Stimulated activated CD4-positive, alpha-beta T cell treated with anti-CD3 and anti-CD28 coated beads, Interleukin-12 subunit alpha, Interleukin-12 subunit beta, amount 100 ng/mL, for 24 hours (primary cell): ENCODE results near the gene MED8.

Experiments
- DNase-seq, 2 experiments: peaks; one replicate each; pipeline ENCODE4 v3.0.0-alpha.2; 2020; ENCODE audit warnings: low read depth in 2 of 2

MED8 gene

DNA sequence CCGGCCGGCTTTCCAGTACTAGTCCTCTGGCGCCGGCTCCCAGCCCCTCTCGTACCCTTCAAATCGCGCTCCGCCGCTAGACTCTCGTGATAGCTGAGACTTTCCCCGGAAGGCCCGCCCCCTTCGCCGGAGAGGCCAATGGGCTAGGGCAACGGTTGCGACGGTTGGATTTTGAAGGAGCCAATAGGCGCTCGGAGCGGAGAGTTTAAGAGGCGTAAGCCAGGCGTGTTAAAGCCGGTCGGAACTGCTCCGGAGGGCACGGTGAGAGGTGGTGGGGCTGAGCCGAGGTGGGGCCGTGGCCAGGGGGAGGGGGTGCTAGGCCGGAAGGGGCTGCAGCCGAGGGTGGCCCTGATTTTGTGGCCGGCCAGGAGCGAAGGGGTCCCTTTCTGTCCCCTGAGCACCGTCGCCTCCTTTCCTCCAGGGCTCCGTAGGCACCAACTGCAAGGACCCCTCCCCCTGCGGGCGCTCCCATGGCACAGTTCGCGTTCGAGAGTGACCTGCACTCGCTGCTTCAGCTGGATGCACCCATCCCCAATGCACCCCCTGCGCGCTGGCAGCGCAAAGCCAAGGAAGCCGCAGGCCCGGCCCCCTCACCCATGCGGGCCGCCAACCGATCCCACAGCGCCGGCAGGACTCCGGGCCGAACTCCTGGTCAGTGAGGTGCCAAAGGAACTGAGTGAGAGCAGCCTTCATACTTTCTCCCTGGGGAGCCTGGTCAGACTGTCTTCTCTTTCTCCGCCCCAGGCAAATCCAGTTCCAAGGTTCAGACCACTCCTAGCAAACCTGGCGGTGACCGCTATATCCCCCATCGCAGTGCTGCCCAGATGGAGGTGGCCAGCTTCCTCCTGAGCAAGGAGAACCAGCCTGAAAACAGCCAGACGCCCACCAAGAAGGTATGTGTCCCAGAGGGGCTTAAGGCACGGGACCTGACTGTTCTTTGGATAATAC lies 30.6 kb downstream of the MED8 start, which contains the start of gene CDC20:
Gene CDC20, plus strand, starts transcription at position 236 of the 948 bp plus-strand sequence. Its CDS starts 235 bp downstream, at position 471.
- peak; percentile 99 for DNase-seq

DNA sequence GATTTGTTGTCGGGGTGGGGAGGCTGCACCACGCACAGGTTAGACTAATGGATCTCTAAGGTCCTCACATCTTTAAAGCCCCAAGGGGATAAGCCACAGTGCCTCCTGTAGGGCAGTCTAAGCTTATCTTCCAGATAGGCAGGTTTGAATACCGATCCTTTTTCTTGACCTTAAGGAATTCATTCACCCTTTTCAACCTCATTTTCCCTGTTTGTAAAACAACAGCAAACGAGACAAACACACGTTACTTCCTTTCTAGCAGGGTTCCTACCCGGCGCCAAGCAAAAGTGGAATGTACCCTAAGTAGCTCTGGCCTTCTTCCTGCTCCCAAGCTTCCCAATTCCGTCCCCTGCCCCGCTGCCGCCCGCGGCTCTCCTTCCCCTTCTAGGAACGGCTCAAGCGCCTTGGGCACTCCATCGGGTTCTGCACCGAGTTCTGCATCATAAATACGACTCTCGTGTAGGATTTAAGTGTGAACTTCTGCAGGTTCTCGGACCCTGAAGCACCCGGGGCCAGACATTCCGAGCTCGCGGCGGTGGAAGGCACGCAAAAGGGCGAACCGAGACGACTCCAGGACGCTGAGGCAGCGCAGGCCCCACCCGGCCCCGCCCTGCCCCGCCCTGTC lies 31.4 kb downstream of the MED8 start:
- DNase-seq, result no peak

DNA sequence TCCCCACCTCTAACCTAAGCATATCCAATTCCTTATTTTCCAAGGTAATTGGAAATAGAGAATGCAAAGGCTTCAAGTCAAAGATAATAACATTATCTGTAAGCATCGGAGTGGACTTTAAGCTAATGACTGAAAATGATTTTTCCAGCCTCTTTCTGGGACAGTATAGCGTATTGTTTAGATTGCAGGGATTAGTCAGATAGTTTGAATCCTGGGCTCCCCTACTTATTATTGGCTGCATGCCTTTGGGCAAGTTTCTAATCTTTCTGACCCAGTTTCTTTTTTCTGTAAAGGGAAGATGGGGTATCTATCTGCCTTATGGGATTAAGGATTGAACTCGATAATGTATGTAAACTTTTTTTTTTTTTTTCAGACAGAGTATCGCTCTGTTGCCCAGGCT lies 32.3 kb downstream of the MED8 start:
- DNase-seq, result no peak

DNA sequence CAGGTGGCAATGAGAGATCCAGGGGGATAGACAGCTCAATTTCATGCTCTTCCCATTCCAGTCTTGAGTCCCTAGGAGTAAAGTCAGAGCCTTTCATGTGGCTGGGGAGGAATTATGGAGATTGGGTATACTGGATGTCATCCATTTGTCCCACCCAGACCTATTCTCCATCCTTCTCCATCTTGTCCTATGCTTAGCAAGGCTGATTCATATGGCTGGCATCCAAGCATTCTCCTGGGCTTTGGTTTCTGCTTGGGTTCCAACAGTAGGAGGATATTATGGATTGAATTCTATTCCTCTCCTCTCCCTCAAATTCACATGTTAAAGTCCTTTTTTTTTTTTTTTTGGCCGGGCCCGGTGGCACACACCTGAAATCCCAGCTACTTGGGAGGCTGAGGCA lies 34.7 kb downstream of the MED8 start:
- DNase-seq, result no peak

DNA sequence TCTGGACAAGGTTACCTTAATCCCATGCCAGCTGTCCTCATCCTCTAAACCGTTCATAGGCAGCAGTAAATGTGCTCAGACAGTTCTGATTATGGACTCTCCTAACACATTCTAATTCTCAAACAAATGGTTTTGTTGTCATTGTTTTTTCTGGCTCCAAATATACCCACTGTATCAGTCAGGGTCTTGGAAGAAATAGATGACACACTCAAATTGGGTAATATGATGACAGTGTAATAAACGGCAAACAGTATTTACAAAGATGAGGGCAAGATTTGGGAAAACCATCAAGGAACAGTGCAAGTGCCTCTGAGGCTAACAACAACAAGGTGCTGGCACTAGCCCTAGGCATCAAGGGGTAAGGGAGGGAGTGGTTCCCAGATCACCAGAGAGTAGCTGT lies 35.1 kb downstream of the MED8 start:
- DNase-seq, result no peak

DNA sequence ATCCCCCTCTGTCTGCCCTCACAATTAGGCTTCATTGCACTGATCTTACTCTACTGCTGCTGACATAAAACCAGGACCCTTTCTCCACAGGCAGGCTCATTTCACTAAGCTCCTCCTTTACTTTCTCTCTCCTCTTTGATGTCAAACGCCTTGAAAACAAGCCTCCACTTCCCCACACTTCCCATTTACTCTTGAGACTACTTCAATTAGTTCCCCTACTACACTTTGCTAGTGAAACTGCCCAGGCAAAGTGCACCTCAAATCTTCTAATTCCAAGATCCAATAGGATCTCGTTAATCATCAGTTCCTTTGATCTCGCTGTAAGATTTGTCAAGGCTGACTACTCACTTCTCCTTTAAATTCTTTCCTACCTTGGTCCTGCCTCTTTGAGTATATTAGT lies 36.7 kb downstream of the MED8 start:
- no peak for DNase-seq

DNA sequence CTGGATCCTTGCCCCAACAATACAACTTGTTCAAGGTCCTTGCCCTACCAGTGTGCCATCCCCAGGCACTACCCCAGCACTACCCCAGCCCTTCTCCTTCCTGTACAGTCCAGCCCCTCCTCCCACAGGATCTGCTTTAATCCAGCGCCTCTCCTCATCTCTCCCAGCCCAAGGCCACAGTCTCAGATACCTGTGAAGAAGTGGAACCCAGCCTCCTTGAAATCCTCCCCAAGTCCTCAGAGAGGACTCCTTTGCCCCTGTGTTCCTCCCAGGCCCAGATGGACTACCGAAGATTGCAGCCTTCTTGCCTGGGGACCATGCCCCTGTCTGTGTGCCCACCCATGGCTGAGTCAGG lies 37.3 kb downstream of the MED8 start:
- DNase-seq, result no peak

DNA sequence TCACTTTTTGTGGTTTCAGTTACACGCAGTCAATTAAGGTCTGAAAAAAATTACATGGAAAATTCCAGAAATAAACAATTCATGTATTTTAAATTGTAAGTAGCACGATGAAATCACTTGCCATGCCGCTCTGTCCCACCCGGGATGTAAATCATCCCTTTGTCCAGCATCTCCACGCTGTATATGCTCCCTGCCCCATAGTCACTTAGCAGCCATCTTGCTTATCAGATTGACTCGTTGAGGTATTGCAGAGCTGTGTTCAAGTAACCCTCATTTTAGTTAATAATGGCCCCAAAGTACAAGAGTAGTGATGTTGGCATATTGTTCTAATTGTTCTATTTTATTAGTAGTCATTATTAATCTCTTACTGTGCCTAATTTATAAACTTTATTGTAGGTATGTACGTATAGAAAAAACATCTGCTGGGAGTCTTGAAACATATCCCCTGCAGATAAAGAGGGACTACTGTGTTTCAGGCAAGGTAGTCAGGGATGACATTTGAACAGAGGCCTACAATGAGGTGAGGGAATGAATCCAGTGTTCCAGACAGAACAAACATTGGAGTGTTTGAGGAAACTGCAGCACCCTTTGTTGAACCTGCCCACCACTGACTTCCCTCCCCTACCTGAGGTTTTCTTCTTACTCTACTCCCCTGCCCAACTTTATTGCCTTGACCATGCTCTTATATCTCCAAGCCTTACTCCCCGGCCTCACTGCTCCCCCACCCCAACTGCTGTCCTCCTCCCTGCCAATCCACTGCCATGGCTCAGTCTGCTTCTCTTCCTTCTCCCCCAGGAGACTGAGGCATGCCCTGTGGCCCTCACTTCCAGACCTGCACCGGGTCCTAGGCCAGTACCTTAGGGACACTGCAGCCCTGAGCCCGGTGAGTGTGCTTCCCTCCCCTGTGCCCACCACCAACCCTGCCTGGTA lies 37.9 kb downstream of the MED8 start:
- no peak for DNase-seq

DNA sequence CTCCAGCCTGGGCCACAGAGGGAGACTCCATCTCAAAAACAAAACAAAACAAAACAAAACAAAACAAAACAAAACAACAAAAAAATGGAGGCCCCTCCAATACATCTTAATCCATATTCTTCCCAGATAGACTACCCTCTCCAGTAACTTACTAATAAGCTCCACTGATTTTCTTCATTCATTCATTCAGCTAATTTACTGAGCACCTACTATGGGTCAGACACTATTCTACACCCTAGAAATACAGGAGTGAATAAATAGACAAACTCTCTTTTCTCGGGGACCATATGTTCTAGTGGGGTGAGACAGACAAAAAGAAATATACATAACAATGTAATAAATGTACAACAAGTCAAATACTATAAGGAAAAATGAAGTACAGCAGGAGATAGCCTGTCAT lies 38.6 kb downstream of the MED8 start:
- DNase-seq, result no peak

DNA sequence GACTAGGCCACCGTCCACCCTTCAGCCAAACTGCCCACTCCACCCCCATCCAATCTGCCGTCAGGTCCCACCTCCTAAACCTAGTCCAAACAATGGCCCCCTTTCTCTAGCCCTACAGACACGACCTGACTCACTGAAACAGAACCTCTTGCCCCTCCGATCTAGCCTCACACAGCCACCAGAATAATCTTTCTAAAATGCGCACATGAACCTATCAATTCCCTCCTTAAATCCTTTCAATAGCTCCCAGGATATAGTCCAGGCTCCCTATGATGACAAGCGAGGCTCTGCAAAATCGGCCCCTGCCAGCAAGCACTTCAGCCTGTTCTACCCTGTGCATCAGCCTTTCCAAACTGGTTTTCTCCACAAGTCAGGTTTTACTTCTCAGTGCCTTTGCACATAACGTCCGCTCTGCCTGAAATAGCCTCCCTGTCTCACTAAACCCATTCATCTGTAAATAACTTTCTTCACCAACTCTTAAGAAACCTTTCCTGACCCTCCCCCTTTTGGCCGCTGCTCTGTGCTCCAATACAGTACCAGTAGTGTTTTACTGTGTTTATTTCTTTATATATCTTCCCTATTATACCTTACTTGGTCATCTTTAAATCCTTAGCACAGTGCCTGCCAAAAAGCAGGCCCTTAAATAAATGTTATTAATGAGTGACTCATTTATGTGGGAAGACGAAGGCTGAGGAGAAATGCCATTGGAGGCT lies 39.9 kb downstream of the MED8 start:
- no peak for DNase-seq

DNA sequence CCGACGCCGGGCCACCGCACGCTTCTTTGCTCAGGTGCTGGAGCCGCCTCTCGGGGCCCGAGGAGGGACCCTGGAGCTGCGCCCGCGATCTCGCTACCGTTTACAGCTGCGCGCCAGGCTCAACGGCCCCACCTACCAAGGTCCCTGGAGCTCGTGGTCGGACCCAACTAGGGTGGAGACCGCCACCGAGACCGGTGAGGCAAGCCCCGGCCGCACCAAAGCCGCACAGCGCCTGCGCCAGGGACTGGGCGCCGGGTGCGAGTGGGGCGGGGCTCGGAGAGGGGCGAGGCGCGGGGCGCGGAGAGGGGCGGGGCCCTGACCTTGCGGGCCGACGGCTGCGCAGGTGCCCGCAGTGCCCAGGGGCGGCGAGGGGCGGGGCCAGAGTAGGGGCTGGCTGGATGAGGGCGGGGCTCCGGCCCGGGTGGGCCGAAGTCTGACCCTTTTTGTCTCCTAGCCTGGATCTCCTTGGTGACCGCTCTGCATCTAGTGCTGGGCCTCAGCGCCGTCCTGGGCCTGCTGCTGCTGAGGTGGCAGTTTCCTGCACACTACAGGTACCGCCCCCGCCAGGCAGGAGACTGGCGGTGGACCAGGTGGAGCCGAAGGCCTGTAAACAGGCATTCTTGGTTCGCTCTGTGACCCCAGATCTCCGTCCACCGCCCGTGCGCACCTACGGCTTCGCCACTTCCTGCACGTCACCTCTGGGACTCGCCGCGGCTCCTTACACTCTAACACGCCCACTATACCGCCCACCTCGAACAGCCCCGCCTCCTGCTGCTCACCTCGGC lies 40.6 kb downstream of the MED8 start:
- no peak for DNase-seq

DNA sequence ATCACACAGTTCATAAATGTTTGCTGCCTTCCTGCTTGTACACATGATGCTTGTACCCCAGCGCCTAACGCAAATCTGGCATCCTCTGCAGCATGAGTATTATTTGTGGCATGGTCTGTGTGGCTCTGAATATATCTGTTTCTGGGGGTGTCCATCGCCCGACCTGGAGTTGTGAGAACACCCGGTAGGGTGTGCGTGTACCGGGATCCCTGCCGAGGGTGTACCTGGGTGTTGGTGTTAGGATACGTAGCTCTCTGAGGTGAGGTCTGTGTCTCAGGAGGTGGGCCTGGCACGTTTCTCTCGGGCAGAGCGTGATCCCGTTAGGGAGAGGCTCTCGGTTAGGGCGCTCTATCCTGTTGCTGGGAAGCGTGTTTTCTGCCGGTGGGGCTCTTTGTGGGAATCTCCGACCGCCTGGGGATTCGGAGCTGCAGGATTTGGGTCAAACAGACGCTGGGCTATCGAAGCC lies 41.2 kb downstream of the MED8 start:
- no peak for DNase-seq

DNA sequence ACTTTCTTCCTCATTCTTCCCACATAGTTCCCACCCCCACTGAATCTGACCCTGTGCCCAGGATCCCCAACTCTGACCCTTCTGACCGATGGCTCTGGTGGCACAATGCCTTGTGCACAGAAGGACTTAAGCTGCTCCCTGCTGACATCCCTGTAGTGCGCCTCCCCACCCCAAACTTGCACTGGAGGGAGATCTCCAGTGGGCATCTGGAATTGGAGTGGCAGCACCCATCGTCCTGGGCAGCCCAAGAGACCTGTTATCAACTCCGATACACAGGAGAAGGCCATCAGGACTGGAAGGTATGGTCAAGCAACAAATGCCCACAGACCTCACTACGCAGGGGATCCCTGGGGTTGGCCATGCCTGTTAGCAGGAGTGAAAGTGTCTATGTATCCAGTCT lies 43.0 kb downstream of the MED8 start:
- DNase-seq, result no peak

DNA sequence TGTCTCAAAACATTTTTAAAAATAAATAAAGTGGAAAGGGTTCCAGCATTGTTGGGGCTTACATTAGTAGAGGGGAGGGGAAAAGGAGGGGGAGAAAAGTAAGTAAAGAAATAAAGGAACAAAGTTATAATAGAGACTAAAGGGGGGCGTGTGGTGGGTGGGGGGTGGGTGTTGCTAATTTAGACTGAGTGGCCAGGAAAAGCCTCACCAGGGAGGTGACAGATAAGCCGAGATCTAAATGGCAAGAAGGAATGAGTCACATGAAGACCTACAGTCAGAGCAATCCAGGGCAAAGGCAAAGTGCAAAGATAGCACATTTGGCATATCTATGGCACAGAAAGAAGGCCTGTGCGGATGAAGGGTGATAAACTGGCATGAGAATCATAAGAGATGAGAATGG lies 44.5 kb downstream of the MED8 start:
- no peak for DNase-seq

DNA sequence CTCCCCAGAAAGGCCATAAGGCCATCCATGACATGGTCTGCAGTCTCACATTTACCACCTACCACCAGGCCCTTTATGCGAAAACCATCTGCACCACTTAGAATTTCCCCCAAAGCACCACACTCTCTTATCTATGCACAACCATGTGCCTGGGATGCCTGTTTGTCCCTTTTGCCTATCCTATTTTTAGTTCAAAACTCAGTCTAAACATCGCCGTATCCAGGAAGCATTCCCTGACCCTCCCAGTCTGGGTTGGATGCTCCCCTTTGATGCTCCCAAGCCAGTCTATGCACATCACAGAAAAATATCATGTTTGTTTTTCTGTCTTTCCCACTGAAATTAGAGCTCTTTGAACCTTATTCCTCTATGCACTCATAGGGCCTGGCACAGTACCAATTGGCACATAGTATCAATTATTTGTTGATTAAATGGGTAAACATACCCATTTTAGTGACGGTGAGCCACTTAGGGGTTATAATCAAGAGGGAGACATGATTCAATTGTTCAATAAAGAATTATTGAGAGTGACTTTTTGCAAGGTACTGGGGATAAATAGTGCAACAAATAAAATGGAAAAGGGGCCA lies 45.2 kb downstream of the MED8 start:
- DNase-seq, result no peak

DNA sequence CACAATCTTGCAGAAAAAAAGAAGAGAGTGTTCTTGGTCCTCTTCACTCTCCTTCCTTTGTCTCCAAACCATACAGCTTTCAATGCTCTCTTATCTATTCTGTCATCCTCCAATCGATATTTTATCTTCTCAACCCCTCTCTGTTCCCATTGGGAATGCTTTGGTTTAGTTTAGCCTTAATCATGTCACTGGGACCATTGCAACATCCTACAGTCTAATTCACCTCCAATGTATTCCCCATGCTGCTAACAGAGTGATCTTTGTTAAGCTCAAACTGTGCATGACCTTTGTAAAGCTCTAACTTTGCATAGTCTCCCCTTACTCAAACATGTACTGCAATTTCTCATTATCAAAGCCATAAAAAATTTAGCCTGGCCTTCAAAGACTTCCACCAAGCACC lies 49.0 kb downstream of the MED8 start:
- no peak for DNase-seq

DNA sequence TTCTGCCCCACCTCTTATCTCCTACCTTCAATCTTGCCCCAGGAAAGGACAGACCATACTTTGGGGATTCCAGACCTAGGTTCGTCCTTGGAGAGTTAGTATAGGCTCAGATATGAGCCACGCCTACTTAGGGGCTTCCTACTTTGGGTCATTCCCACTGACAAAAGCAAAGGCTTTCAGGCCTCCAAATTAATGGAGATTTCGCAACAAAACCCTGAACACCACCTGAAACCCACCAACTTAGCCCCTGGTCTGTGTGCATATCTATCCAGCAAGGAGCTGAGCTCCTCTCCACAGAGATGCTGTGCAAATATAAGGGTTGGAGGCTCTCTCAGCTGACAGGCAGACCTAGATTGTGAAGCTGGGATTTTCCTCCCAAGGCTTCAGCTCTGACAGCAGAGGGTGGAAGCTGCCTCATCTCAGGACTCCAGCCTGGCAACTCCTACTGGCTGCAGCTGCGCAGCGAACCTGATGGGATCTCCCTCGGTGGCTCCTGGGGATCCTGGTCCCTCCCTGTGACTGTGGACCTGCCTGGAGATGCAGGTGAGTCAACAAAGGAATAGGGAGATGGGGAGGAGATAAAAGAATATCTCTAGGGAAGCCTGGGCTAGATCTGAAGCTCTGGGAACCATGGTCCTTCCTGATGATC lies 49.9 kb downstream of the MED8 start:
- DNase-seq, result no peak

DNA sequence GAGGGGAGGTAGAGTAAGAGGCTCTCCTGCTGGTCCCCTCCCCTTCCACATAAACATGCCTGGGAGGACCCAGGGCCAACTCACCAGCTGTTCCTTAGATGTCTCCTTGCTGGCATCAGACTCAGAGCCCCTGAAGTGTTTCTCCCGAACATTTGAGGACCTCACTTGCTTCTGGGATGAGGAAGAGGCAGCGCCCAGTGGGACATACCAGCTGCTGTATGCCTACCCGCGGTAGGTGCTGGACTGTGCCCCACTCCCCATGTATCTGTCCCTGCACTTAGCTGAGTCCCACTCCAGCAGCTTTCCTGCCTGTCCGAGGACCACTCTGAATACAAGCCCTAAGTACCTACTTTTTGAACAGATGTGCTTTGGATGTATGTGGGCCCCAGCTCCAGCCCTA lies 51.6 kb downstream of the MED8 start:
- DNase-seq, result no peak

DNA sequence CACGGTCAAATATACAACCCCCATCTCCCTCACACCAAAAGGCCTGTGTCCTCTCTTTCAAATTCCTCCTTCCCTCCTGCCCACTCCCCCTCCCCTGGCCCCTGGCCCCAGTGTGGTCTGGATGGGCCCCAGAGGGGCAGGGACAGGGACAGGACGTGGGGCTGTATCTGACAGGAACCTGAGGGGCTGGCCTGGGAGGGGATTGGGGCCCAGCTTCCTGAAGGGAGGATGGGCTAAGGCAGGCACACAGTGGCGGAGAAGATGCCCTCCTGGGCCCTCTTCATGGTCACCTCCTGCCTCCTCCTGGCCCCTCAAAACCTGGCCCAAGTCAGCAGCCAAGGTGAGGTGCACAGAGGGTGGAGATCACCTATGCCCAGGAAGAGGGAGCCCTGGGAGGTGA lies 52.0 kb downstream of the MED8 start, which contains the start of gene MPL:
Gene MPL, plus strand, starts transcription at position 231 of the 400 bp plus-strand sequence. Its CDS starts 31 bp downstream, at position 262.
- no peak for DNase-seq
